ENCODE measurements around the gene GAB2. TPM values are rescaled to one million over a fixed set of nuclear protein-coding genes. Genes with fewer than 3 reads are reported as not detected.

The GAB2 gene
- total RNA-seq, 1 experiment from 2014 or later: 4.2 TPM

DNA sequence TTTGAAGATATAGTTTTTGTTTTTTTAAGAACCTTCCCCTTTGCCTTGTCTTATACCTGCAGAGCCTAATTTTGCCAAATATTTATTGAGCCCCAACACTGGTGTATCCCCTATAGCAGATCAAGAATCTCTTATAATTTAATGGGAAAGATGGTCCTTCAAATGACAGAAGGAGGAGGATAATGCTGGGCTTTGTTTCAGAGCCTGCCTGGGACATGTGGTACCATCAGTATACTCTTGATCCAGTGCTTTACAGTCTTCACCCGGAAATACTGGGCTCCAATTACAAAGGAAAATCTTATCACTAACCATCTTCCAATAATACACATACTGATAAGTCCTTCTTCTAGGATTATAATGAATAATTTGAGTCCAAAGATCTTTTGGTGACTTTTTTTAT is 84.7 kb downstream of the GAB2 start:
- no peak for TF ChIP-seq CTCF (IDR thresholded peaks at IDR 0.05; ENCODE audit: unreplicated experiment)
- no peak for DNase-seq (ENCODE audit: unreplicated experiment)
- H3K36me3 Mint-ChIP-seq (ENCODE audit: insufficient read depth, unreplicated experiment): no peaks in the 10 kb centered on the region
- no TSS peak for BruUV-seq (replicated peaks)
- ChIA-PET CTCF (no interaction called here), POLR2A (no interaction called here)
- no peaks in the 10 kb centered on the region for H3K27me3 Mint-ChIP-seq (ENCODE audit: insufficient read depth, unreplicated experiment)
- H3K27ac Mint-ChIP-seq (ENCODE audit: low read depth, unreplicated experiment): no peak overlapping the region
- no peak overlapping the region for H3K4me3 Mint-ChIP-seq (ENCODE audit: unreplicated experiment)
- H3K9me3 Mint-ChIP-seq (ENCODE audit: unreplicated experiment): no peaks in the 10 kb centered on the region
- H3K4me1 Mint-ChIP-seq (ENCODE audit: insufficient read depth, unreplicated experiment): no peaks in the 10 kb centered on the region
- intact Hi-C loops (cut with micrococcal nuclease): no loop called here

DNA sequence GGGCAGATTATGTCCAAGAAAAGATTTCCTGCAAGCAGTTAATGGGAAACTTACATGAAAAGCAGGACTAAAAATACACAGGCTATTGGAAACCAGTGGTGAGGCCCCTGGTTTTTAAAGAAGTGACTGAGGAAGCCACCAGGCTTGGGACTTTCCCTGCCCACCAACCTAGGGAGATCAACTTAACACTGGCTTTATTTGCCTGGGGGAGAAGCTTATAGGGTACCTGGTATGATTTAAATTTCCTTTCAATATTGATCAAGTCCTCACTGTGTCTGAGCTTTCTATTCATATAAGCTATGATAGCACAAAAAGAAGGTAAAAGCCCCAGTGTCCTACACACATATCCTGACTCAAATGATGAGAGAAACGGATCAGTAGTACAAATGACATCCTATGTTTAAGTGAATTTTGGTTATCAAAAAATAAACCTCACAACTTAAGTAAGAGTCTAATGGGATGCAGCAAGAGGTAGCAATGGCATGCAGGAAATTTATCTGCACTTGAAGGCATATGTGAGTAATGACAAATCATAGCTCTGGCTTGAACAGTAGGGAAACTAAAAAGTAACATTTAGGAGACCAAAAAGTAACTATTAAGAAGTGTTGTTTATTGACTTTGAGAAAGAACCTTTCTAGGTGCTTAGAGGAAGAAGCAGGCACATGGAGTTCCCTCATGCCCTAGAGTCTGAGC is 85.3 kb downstream of the GAB2 start:
- H3K27me3 Mint-ChIP-seq (ENCODE audit: insufficient read depth, unreplicated experiment): no peaks in the 10 kb centered on the region
- TF ChIP-seq CTCF (IDR thresholded peaks at IDR 0.05; ENCODE audit: unreplicated experiment): no peak
- H3K36me3 Mint-ChIP-seq (ENCODE audit: insufficient read depth, unreplicated experiment): no peaks in the 10 kb centered on the region
- intact Hi-C loops (cut with micrococcal nuclease): no loop called here
- no peaks in the 10 kb centered on the region for H3K4me1 Mint-ChIP-seq (ENCODE audit: insufficient read depth, unreplicated experiment)
- no peak overlapping the region for H3K4me3 Mint-ChIP-seq (ENCODE audit: unreplicated experiment)
- ChIA-PET POLR2A (no interaction called here), CTCF (no interaction called here)
- DNase-seq (ENCODE audit: unreplicated experiment): no peak
- BruUV-seq (replicated peaks): no TSS peak
- no peak overlapping the region for H3K27ac Mint-ChIP-seq (ENCODE audit: low read depth, unreplicated experiment)
- H3K9me3 Mint-ChIP-seq (ENCODE audit: unreplicated experiment): no peaks in the 10 kb centered on the region

- Mint-ChIP-seq H3K4me1 (ENCODE audit: insufficient read depth, unreplicated experiment) (no peaks in the 10 kb centered on the region), H3K27me3 (ENCODE audit: insufficient read depth, unreplicated experiment) (no peaks in the 10 kb centered on the region), H3K27ac (ENCODE audit: low read depth, unreplicated experiment) (no peak overlapping the region), H3K36me3 (ENCODE audit: insufficient read depth, unreplicated experiment) (no peaks in the 10 kb centered on the region), H3K4me3 (ENCODE audit: unreplicated experiment) (no peak overlapping the region), H3K9me3 (ENCODE audit: unreplicated experiment) (no peaks in the 10 kb centered on the region)
- no peak for TF ChIP-seq CTCF (IDR thresholded peaks at IDR 0.05; ENCODE audit: unreplicated experiment)
- POLR2A ChIA-PET: no interaction called here
- no TSS peak for BruUV-seq (replicated peaks)
- CTCF ChIA-PET: no interaction called here
- no peak for DNase-seq (ENCODE audit: unreplicated experiment)
- intact Hi-C loops (cut with micrococcal nuclease): no loop called here
Measured at GRCh38 chr11:78331711-78332110, 85.9 kb downstream of the GAB2 start.

DNA sequence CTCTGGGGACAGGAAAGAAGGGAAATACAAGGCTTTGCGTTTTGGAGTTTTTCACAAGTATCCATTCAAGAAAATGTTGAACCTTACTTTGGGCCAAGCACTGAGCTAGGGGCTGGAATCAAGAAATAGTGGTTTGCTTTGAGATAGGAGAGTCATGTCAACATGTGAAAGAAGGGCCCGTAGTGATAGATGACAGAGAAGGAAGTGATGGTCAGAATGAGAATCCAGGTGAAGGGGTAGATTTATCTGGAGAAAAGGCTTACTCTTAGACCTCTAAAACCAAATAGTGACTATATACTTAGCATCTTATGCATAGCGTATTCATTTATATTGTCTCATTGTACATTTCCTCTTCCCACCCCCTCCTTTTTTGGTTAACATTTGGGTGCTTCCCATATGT is 87.3 kb downstream of the GAB2 start:
- DNase-seq (ENCODE audit: unreplicated experiment): no peak
- Mint-ChIP-seq H3K9me3 (ENCODE audit: unreplicated experiment) (no peaks in the 10 kb centered on the region), H3K4me1 (ENCODE audit: insufficient read depth, unreplicated experiment) (no peaks in the 10 kb centered on the region), H3K27me3 (ENCODE audit: insufficient read depth, unreplicated experiment) (no peaks in the 10 kb centered on the region), H3K27ac (ENCODE audit: low read depth, unreplicated experiment) (no peak overlapping the region), H3K4me3 (ENCODE audit: unreplicated experiment) (no peak overlapping the region), H3K36me3 (ENCODE audit: insufficient read depth, unreplicated experiment) (no peaks in the 10 kb centered on the region)
- BruUV-seq (replicated peaks): no TSS peak
- intact Hi-C loops (cut with micrococcal nuclease): no loop called here
- CTCF ChIA-PET: interaction anchor here (0.7 kb wide), 1 partner anchor 41 kb away, joined by 3 read pairs; no protein-coding TSS in a partner anchor
- no peak for TF ChIP-seq CTCF (IDR thresholded peaks at IDR 0.05; ENCODE audit: unreplicated experiment)
- POLR2A ChIA-PET: no interaction called here
